H1 (cell line): ENCODE measurements around the gene CMKLR1. TPM values are rescaled to one million over a fixed set of nuclear protein-coding genes. Genes with fewer than 3 reads are reported as not detected.

Experiments
- CTCF ChIA-PET: fragments of 300-600 bp; sonication (Branson Sonifier 250); formaldehyde crosslinking; loops from one replicate; lab custom pipeline; 2021; ENCODE audit not compliant: partially characterized antibody; lab: Charles Lee
- POLR2A ChIA-PET: fragments of 300-600 bp; sonication (Branson Sonifier 250); formaldehyde crosslinking; loops from one replicate; lab custom pipeline; 2021; ENCODE audit warnings: inconsistent platforms; ENCODE audit not compliant: partially characterized antibody; lab: Charles Lee
- DNase-seq, 2 experiments: peaks; one replicate each; pipeline versions ENCODE4 v3.0.0 to v3.0.0-alpha.2; 2010 to 2022; ENCODE audit warnings: low spot score in 2 of 2, low read depth in 1 of 2, mixed read lengths in 1 of 2
- FAIRE-seq: peaks from 2 replicates; lab custom pipeline; 2011; peaks lifted over from hg19 to GRCh38; lab: Jason Lieb, UNC
- H2AFZ ChIP-seq: 2 replicates; pipeline ENCODE4 v1.8.1; 2012; ENCODE audit warnings: low read length, inconsistent platforms
- H2AK5ac ChIP-seq: 2 replicates; pipeline ENCODE4 v1.6.1; 2013; ENCODE audit warnings: low read depth, low read length
- H2BK120ac ChIP-seq: replicated peaks from 2 replicates; pipeline ENCODE3; 2013; ENCODE audit warnings: low read depth, low read length, inconsistent platforms
- H2BK12ac ChIP-seq: 2 replicates; pipeline ENCODE4 v1.6.1; 2013; ENCODE audit warnings: low read depth, low read length
- H2BK15ac ChIP-seq: 2 replicates; pipeline ENCODE4 v1.6.1; 2013; ENCODE audit warnings: low read length
- H2BK20ac ChIP-seq: 2 replicates; pipeline ENCODE4 v1.6.1; 2013; ENCODE audit warnings: low read length
- H2BK5ac ChIP-seq: 2 replicates; pipeline ENCODE4 v1.6.1; 2013; ENCODE audit warnings: low read depth, low read length
- H3K14ac ChIP-seq: 2 replicates; pipeline ENCODE4 v1.6.1; 2013; ENCODE audit warnings: inconsistent platforms; ENCODE audit not compliant: insufficient read length
- H3K18ac ChIP-seq: 2 replicates; pipeline ENCODE4 v1.6.1; 2013; ENCODE audit warnings: low read length; ENCODE audit errors: extremely low read depth
- H3K23ac ChIP-seq: 2 replicates; pipeline ENCODE4 v1.6.1; 2013; ENCODE audit warnings: inconsistent platforms; ENCODE audit not compliant: insufficient read length
- H3K23me2 ChIP-seq: 2 replicates; pipeline ENCODE4 v1.6.1; 2013; ENCODE audit warnings: low read depth, low read length
- H3K27ac ChIP-seq: 2 replicates; pipeline ENCODE4 v1.6.1; 2011; ENCODE audit warnings: low read depth, low read length, inconsistent platforms
- H3K27me3 ChIP-seq, 4 experiments: replicated peaks in 1 of 4; 1 replicate in 1 of 4; 2 replicates in 3 of 4; pipeline versions ENCODE4 v1.6.1 to v1.8.1; 2011 to 2013; ENCODE audit warnings: low read length in 3 of 4, mild to moderate bottlenecking in 3 of 4, inconsistent platforms in 2 of 4, mixed read lengths in 2 of 4, moderate library complexity in 1 of 4; ENCODE audit not compliant: control insufficient read depth in 3 of 4, insufficient read depth in 3 of 4; ENCODE audit errors: extremely low read depth in 1 of 4
- H3K36me3 ChIP-seq, 4 experiments: 2 replicates each; pipeline versions ENCODE4 v1.6.1 to v1.8.1; 2011 to 2013; ENCODE audit warnings: mild to moderate bottlenecking in 4 of 4, low read length in 3 of 4, moderate library complexity in 2 of 4, control low read depth in 1 of 4, inconsistent platforms in 1 of 4; ENCODE audit not compliant: insufficient read depth in 4 of 4, control insufficient read depth in 2 of 4
- H3K4ac ChIP-seq: replicated peaks from 2 replicates; pipeline ENCODE3; 2013; ENCODE audit warnings: low read length, low read depth, mixed read lengths, inconsistent platforms; ENCODE audit not compliant: insufficient read length
- H3K4me1 ChIP-seq, 4 experiments: replicated peaks in 1 of 4; 1 replicate in 1 of 4; 2 replicates in 3 of 4; pipeline versions ENCODE4 v1.6.1 to v1.8.1; 2011 to 2013; ENCODE audit warnings: low read length in 3 of 4, inconsistent platforms in 2 of 4, mixed read lengths in 1 of 4; ENCODE audit not compliant: insufficient read depth in 4 of 4, control insufficient read depth in 3 of 4
- H3K4me2 ChIP-seq, 2 experiments: 2 replicates each; pipeline versions ENCODE4 v1.6.1 to v1.8.1; 2011 to 2013; ENCODE audit warnings: low read depth in 2 of 2, low read length in 2 of 2, control low read depth in 1 of 2, inconsistent platforms in 1 of 2, mild to moderate bottlenecking in 1 of 2; ENCODE audit not compliant: insufficient read depth in 1 of 2
- H3K4me3 ChIP-seq, 4 experiments: fragments of 200-600, 300-600 bp in 1 of 4; sonication (generic), shearing (Covaris generic), sonication (Bioruptor Twin) in 1 of 4; 2 replicates each; pipeline versions ENCODE4 v1.5.1 to v1.8.1; 2011 to 2016; ENCODE audit warnings: low read length in 4 of 4, low read depth in 3 of 4, control low read depth in 2 of 4, inconsistent platforms in 2 of 4, mild to moderate bottlenecking in 2 of 4, mixed read lengths in 1 of 4, moderate library complexity in 1 of 4; ENCODE audit not compliant: insufficient read depth in 2 of 4; ENCODE audit errors: extremely low read depth in 1 of 4
- H3K56ac ChIP-seq: replicated peaks from 2 replicates; pipeline ENCODE3; 2013; ENCODE audit warnings: low read depth, mild to moderate bottlenecking, mixed read lengths, low read length, inconsistent platforms; ENCODE audit not compliant: insufficient read length
- H3K79me1 ChIP-seq: 2 replicates; pipeline ENCODE4 v1.6.1; 2013; ENCODE audit warnings: low read depth, low read length, control low read depth
- H3K79me2 ChIP-seq, 2 experiments: 2 replicates each; pipeline versions ENCODE4 v1.6.1 to v1.8.1; 2012 to 2013; ENCODE audit warnings: low read length in 2 of 2, mild to moderate bottlenecking in 2 of 2, inconsistent platforms in 1 of 2; ENCODE audit not compliant: insufficient read depth in 2 of 2, control insufficient read depth in 1 of 2
- H3K9ac ChIP-seq, 4 experiments: replicated peaks in 1 of 4; 1 replicate in 1 of 4; 2 replicates in 3 of 4; pipeline versions ENCODE4 v1.6.1 to v1.8.1; 2011 to 2013; ENCODE audit warnings: low read depth in 3 of 4, low read length in 3 of 4, control low read depth in 2 of 4, mild to moderate bottlenecking in 2 of 4, moderate library complexity in 2 of 4, inconsistent platforms in 1 of 4; ENCODE audit errors: extremely low read depth in 1 of 4
- H3K9me3 ChIP-seq, 2 experiments: 2 replicates each; pipeline versions ENCODE4 v1.6.1 to v1.8.1; 2012 to 2013; ENCODE audit warnings: mild to moderate bottlenecking in 2 of 2, moderate library complexity in 2 of 2, control low read depth in 1 of 2, inconsistent platforms in 1 of 2, low read depth in 1 of 2, low read length in 1 of 2, mixed read lengths in 1 of 2; ENCODE audit not compliant: insufficient read depth in 2 of 2
- H4K20me1 ChIP-seq, 2 experiments: replicated peaks in 1 of 2; 2 replicates each; pipeline versions ENCODE3 to v1.8.1; 2011 to 2013; ENCODE audit warnings: inconsistent platforms in 2 of 2, low read length in 2 of 2, mild to moderate bottlenecking in 1 of 2; ENCODE audit not compliant: insufficient read depth in 2 of 2, control insufficient read depth in 1 of 2
- H4K5ac ChIP-seq: 2 replicates; pipeline ENCODE4 v1.6.1; 2013; ENCODE audit warnings: low read length, low read depth, mixed read lengths, inconsistent platforms; ENCODE audit not compliant: insufficient read length
- H4K8ac ChIP-seq: 2 replicates; pipeline ENCODE4 v1.8.0; 2013; ENCODE audit warnings: mild to moderate bottlenecking, moderate library complexity, low read length, inconsistent platforms; ENCODE audit not compliant: insufficient read depth; ENCODE audit errors: extremely low read depth
- H4K91ac ChIP-seq: replicated peaks from 2 replicates; pipeline ENCODE3; 2013; ENCODE audit warnings: low read length, mixed read lengths, inconsistent platforms; ENCODE audit not compliant: insufficient read length
- CBX5 ChIP-seq: fragments of 300-800, 300-1000 bp; sonication (generic); IDR thresholded peaks from 2 replicates; pipeline ENCODE4 v1.7.1; 2016; ENCODE audit warnings: antibody characterized with exemption, low read length, low read depth
- CEBPB ChIP-seq: IDR thresholded peaks from 2 replicates; pipeline ENCODE4 v1.6.1; 2012; ENCODE audit warnings: low read depth, low read length
- EGR1 ChIP-seq: IDR thresholded peaks from 2 replicates; pipeline ENCODE4 v1.6.1; 2011; ENCODE audit warnings: low read depth, low read length, borderline replicate concordance
- EP300 ChIP-seq, 2 experiments: IDR thresholded peaks; 1 replicate in 1 of 2; 2 replicates in 1 of 2; pipeline ENCODE4 v1.6.1; 2011 to 2012; ENCODE audit warnings: low read depth in 2 of 2, low read length in 2 of 2, mild to moderate bottlenecking in 2 of 2, borderline replicate concordance in 1 of 2, inconsistent platforms in 1 of 2, moderate library complexity in 1 of 2
- EZH2 ChIP-seq: fragments of 200-600 bp; sonication (generic); IDR thresholded peaks from 2 replicates; pipeline ENCODE4 v1.7.1; 2012; ENCODE audit warnings: low read depth, mild to moderate bottlenecking, moderate library complexity, low read length, inconsistent platforms; ENCODE audit not compliant: severe bottlenecking
- MAX ChIP-seq: IDR thresholded peaks from 2 replicates; pipeline ENCODE4 v1.6.1; 2012; ENCODE audit warnings: inconsistent platforms
- NRF1 ChIP-seq: IDR thresholded peaks from 2 replicates; pipeline ENCODE4 v1.6.1; 2011; ENCODE audit warnings: mild to moderate bottlenecking, low read depth, low read length, improper control_type of control experiment
- RAD21 ChIP-seq, 2 experiments: IDR thresholded peaks in 1 of 2; conservative IDR thresholded peaks in 1 of 2; 2 replicates each; pipeline ENCODE4 v1.6.1; 2011; ENCODE audit warnings: low read depth in 2 of 2, low read length in 2 of 2, improper control_type of control experiment in 1 of 2, inconsistent platforms in 1 of 2, mild to moderate bottlenecking in 1 of 2, moderate library complexity in 1 of 2
- RBBP5 ChIP-seq: IDR thresholded peaks from 2 replicates; pipeline ENCODE4 v1.7.1; 2012; ENCODE audit warnings: low read depth, mild to moderate bottlenecking, inconsistent platforms, low read length, moderate library complexity, borderline replicate concordance
- SIN3A ChIP-seq, 2 experiments: IDR thresholded peaks in 1 of 2; conservative IDR thresholded peaks in 1 of 2; 2 replicates each; pipeline ENCODE4 v1.6.1; 2011 to 2012; ENCODE audit warnings: low read length in 2 of 2, improper control_type of control experiment in 1 of 2, low read depth in 1 of 2, mild to moderate bottlenecking in 1 of 2
- TAF1 ChIP-seq: IDR thresholded peaks from 2 replicates; pipeline ENCODE4 v1.6.1; 2011; ENCODE audit warnings: mild to moderate bottlenecking, low read depth, low read length
- TAF7 ChIP-seq: optimal IDR thresholded peaks from 2 replicates; pipeline ENCODE3; 2011; ENCODE audit warnings: low read depth, mild to moderate bottlenecking, inconsistent platforms, low read length, moderate library complexity, borderline replicate concordance
- TEAD4 ChIP-seq: IDR thresholded peaks from 2 replicates; pipeline ENCODE4 v1.6.1; 2012; ENCODE audit warnings: low read depth, low read length, inconsistent platforms, mixed read lengths
- WGBS, 2 experiments: shearing (Covaris generic) in 1 of 2; methylation state at CpG; one replicate each; pipeline versions ENCODE4 v1.1.6 to v1.1.7; 2013 to 2015; ENCODE audit warnings: low lambda C conversion rate in 2 of 2, mixed read lengths in 2 of 2, inconsistent platforms in 1 of 2, low coverage in 1 of 2, missing lambda C conversion rate in 1 of 2; ENCODE audit not compliant: insufficient replicate concordance in 2 of 2, insufficient coverage in 1 of 2, insufficient read length in 1 of 2; ENCODE audit errors: extremely low coverage in 1 of 2, missing lambda C conversion rate in 1 of 2; 5-methylcytosine and 5-hydroxymethylcytosine counted together
- polyA plus RNA-seq, 7 experiments: library from polyadenylated mRNA; depleted of rRNA in 3 of 7; stranded (reverse) in 5 of 7; unstranded in 2 of 7; fragments of >200 nt in 5 of 7; fragments of 200-250 nt in 2 of 7; gene quantifications; 1 replicate in 5 of 7; 2 replicates in 1 of 7; 4 replicates in 1 of 7; pipeline versions ENCODE4 v1.2.1 to v1.2.3, GENCODE V29; 2011 to 2013; ENCODE audit warnings: missing spikeins in 2 of 7, mixed read lengths in 2 of 7
- total RNA-seq: library from RNA; stranded (reverse); fragmentation: NEBNext Ultra II Directional; extraction: Animal tissue kit (Norgen Biotek cat#: 25700); gene quantifications from 2 replicates; pipeline ENCODE4 v1.2.1, GENCODE V29; 2021

CMKLR1 gene
- total and polyA plus RNA-seq, 2 of the 8 experiments (the other 6 are each of a cell fraction or from before 2014, with no cell fraction given): 2.1 to 2.8 TPM

DNA sequence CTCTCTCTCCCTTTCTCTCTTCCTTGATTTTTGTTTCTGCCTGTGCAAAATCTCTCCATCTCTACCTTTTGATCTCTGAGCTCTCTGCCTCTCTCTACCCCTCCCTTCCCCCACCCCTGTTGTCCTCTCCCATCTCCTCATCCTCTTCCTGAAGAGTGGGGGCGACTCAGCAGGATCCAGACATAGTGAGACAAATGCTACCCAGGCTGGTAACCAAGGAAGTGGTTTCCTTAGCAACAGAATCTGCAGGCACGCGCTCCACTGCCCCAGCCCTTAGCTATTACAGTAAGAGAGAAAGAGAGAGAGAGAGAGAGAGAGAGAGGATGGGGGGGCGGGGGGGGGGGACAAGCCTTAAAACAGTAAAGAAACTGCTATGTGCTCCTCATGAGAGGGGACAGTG is 85.6 kb downstream of the CMKLR1 start:
- no peak for FAIRE-seq
- Histone ChIP-seq H4K20me1 (no peaks in the 10 kb centered on the region), H3K23ac (no peak overlapping the region), H2BK120ac (no peak overlapping the region), H4K8ac (no peak overlapping the region), H2BK15ac (no peak overlapping the region), H3K27ac (no peak overlapping the region), H3K4me3 (no peak overlapping the region), H3K4ac (no peak overlapping the region), H3K18ac (no peak overlapping the region), H4K91ac (no peak overlapping the region), H3K56ac (no peak overlapping the region), H3K14ac (no peak overlapping the region), H2BK20ac (no peak overlapping the region), H3K4me2 (no peak overlapping the region; a peak in 1 of 4 replicates), H3K79me2 (no peaks in the 10 kb centered on the region), H2BK12ac (no peak overlapping the region), H3K4me1 (peaks cover 0 to 8% (median 4%) of the 10 kb centered on the region in 4 experiments; a peak in 3 of 7 replicates), H3K36me3 (no peaks in the 10 kb centered on the region), H3K9ac (no peak overlapping the region), H4K5ac (no peak overlapping the region), H2BK5ac (no peak overlapping the region), H2AK5ac (no peak overlapping the region), H3K9me3 (no peaks in the 10 kb centered on the region), H3K79me1 (no peaks in the 10 kb centered on the region), H3K27me3 (no peaks in the 10 kb centered on the region), H2AFZ (no peak overlapping the region), H3K23me2 (no peaks in the 10 kb centered on the region)
- CTCF ChIA-PET: interaction anchor here (0.6 to 1.3 kb wide), 5 partner anchors 28 to 877 kb away, joined by 3 to 4 read pairs (median 3); no protein-coding TSS in a partner anchor
- 31% methylated on average over 3 of the region's 4 CpGs; no CpG with 5 or more reads in 1 of the 2 experiments for WGBS, 2 experiments
- DNase-seq: no peak
- POLR2A ChIA-PET: interaction anchor here (0.9 kb wide), 1 partner anchor 76 kb away, joined by 3 read pairs; no protein-coding TSS in a partner anchor
- no peak for TF ChIP-seq TAF1
- no peak for TF ChIP-seq MAX
- TF ChIP-seq SIN3A (conservative IDR thresholded peaks at IDR 0.05 in 1 of 2, IDR thresholded peaks at IDR 0.05 in 1 of 2; ENCODE audit: low read depth in 1 of 2, low read length in 2 of 2): no peak
- no peak for TF ChIP-seq CEBPB
- no peak for TF ChIP-seq TAF7
- TF ChIP-seq EGR1: no peak
- no peak for TF ChIP-seq TEAD4
- no peak for TF ChIP-seq CBX5
- no peak for TF ChIP-seq EP300 (IDR thresholded peaks at IDR 0.05; ENCODE audit: borderline replicate concordance in 1 of 2, low read depth in 2 of 2, low read length in 2 of 2)
- no peak for TF ChIP-seq EZH2
- TF ChIP-seq NRF1: no peak
- no peak for TF ChIP-seq RBBP5
- no peak for TF ChIP-seq RAD21 (IDR thresholded peaks at IDR 0.05 in 1 of 2, conservative IDR thresholded peaks at IDR 0.05 in 1 of 2; ENCODE audit: low read depth in 2 of 2, low read length in 2 of 2)
